Neural cell (in vitro differentiated cells): Measurements from ENCODE around the gene TLL1. TPM values are rescaled to one million over a fixed set of nuclear protein-coding genes. Genes with fewer than 3 reads are reported as not detected.

Experiments used
- polyA plus RNA-seq: library from polyadenylated mRNA; depleted of rRNA; stranded (reverse); fragments of >200 nt; gene quantifications from 2 replicates; pipeline ENCODE4 v1.2.3, GENCODE V29; 2014
- small RNA-seq, 3 experiments: library from RNA; depleted of rRNA; stranded (forward); fragments of <200 nt; gene quantifications; one replicate each; pipeline ENCODE3, GENCODE V24; 2012

The TLL1 gene
- polyA plus RNA-seq, 1 donor from 2014 or later = not detected

Small RNAs within 50 kb of the gene (small RNA-seq; reads per million reads assigned to genes)
- gene RNA5SP170 = 0 reads per million in 3 experiments
